Fibroblast of skin of left quadriceps (primary cell): ENCODE measurements around the gene L3MBTL1.
A peak's percentile ranks its signal among the peaks of the same experiment; 100 is the strongest.
"Not testable (repeated sequence)": the region's sequence is repeated elsewhere in the genome, so short reads cannot be mapped to it uniquely, and the experiment has no call there.

ENCODE experiments used
- DNase-seq, 2 experiments: peaks; one replicate each; pipeline ENCODE4 v3.0.0-alpha.2; 2013; ENCODE audit warnings: low read depth in 2 of 2

Gene L3MBTL1

GRCh38 chr20:43559147-43559987 is 51.9 kb downstream of the L3MBTL1 start:
- no peak for DNase-seq

DNA sequence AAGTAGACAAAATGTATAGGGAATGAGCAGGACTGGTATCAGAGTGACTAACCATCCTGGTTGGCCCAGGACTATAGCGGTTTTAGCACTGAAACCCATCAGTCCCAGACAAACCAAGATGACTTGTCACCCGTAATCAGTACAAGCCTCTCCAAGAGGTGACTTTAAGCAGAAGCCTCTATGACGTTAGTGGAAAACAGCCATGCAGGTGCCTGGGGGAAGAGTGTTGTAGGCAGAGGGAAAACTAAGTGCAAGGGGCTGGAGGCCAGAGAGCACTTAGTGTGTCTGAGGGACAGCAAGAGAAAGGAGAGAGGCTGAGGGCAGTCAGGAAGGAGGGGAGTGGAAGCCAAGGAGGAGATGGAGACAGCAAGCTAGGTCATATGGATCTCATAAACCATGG is 53.5 kb downstream of the L3MBTL1 start:
- no peak for DNase-seq

DNA sequence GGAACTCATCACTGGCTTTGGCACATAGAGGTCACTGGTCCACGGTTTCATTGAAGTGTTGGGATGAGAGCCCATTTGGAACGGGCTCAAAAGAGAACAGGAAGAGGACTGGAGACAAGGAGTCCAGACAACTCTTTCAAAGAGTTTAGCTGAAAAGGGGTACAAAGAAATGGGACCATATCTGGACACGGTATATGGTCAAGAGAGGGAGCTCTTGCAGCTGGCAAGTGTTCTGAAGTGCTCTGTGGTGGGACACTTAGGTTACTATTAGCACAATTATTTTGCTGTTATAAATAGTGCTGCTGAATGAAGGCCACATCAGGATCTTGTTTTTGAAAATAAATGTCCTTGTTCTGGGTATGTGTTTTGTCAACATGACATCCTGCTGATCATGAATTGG is 55.9 kb downstream of the L3MBTL1 start:
- DNase-seq, result no peak

GRCh38 chr20:43563991-43564390 is 56.5 kb downstream of the L3MBTL1 start:
- DNase-seq, result no peak

GRCh38 chr20:43564455-43564854 is 57.0 kb downstream of the L3MBTL1 start:
- DNase-seq, result no peak

DNA sequence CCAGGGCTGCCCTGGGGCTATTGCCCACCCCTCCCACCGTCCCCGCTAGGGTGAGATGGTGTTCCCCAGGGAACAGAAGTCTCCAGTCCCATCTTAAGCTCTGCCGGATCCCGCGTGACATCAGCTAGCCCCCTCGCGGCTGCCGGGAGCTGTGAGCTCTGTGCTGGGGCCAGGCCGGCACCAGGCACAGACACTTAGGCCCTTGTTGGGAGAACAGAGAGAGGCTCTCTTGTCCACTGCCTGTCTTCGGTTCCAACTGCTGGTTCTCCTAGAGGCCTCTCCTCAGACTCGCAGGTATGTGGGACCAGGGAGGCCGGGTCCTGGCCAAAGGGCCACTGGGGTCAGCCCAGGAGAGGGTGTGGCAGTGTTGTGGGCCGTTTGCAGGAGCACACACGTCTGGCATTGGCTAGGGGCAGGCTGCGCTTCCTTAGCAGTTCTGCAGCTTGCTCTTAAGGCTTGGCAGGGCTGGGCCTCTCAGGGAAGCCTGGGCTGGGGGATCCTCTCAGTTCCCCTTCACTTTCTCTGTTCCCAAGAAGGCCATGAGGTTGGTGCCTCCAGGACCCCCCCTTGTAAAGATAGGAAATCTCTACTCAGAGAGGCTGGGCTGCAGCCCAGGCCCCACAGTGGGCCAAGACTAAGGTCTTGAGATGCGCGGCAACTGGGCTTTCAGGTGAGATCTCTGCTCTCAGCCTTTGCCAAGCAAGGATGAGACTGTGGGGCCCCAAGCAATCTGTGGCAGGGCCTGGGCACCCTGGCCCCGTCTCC is 57.7 kb downstream of the L3MBTL1 start:
- DNase-seq, result no peak

- DNase-seq, result no peak
Measured at GRCh38 chr20:43565758-43566104, 58.2 kb downstream of the L3MBTL1 start.

DNA sequence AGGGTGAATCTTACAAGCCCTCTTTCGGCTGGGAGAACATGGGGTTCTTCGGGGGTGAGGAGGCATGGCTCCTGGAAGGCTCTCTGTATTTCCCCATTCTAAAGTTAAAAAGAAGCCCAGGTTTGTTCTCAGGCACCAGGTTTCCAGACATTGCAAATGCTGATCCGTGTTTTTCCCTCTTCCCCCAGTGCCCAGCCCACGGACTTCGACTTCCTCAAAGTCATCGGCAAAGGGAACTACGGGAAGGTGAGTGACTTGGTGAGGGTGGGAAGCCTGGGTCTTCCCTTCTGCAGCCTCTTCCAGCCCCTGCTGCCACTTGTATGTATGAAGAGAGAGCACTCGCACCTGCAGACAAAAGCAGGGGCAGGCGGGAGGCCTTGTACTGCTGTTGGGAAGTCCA is 60.0 kb downstream of the L3MBTL1 start:
- no peak for DNase-seq

- DNase-seq, result no peak
Measured at GRCh38 chr20:43568706-43569105, 61.2 kb downstream of the L3MBTL1 start.

DNA sequence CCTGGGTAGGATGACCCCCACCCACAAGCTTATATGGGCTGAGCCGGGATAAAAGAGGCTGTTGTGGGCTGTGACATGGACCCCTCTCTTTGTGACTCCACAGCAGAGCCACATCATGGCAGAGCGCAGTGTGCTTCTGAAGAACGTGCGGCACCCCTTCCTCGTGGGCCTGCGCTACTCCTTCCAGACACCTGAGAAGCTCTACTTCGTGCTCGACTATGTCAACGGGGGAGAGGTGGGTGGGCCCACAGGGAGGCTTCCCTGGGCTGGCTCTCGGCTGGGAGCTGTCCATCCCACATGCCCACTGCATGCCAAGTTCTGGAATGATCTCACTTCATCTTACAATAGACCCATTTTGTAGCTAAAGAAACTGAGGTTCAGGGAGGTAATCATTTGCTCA is 61.8 kb downstream of the L3MBTL1 start:
- DNase-seq, result no peak

GRCh38 chr20:43570496-43570895 is 63.0 kb downstream of the L3MBTL1 start:
- no peak for DNase-seq

- no peak for DNase-seq
Measured at GRCh38 chr20:43571310-43571709, 63.8 kb downstream of the L3MBTL1 start.

GRCh38 chr20:43571771-43572170 is 64.3 kb downstream of the L3MBTL1 start:
- DNase-seq, result no peak

DNA sequence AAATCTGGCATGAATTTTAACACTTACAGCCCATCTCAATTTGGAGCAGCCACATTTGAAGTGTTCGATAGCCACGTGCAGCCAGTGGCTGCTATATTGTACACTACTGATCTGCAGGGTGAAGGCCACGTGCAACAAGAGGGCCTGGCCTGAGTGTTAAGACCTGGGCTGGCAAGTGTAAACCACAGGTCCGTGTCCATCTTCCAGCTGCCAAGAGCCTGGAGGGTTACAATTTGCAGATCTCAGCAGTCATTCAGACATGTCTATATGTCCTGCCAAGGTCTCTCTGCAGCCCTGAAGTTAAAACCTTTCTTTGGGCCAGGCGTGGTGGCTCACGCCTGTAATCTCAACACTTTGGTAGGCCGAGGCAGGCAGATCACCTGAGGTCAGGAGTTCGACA is 65.4 kb downstream of the L3MBTL1 start:
- no peak for DNase-seq

DNA sequence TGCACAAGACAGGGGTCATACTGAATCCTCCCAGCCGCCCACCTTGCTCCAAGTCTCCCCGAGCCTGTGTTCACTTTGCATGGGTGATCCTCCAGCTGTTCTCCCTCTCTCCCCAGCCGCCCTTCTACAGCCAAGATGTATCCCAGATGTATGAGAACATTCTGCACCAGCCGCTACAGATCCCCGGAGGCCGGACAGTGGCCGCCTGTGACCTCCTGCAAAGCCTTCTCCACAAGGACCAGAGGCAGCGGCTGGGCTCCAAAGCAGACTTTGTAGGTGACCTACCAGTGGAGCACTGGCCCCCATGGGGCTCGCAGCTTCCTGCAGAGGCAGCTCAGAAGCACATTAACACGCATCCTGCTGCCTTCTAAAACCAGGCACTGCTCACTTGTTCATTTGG is 68.6 kb downstream of the L3MBTL1 start:
- no peak for DNase-seq

- DNase-seq, result no peak
Measured at GRCh38 chr20:43579861-43580793, 72.6 kb downstream of the L3MBTL1 start.

GRCh38 chr20:43583133-43583864 is 75.8 kb downstream of the L3MBTL1 start:
- no peak for DNase-seq

DNA sequence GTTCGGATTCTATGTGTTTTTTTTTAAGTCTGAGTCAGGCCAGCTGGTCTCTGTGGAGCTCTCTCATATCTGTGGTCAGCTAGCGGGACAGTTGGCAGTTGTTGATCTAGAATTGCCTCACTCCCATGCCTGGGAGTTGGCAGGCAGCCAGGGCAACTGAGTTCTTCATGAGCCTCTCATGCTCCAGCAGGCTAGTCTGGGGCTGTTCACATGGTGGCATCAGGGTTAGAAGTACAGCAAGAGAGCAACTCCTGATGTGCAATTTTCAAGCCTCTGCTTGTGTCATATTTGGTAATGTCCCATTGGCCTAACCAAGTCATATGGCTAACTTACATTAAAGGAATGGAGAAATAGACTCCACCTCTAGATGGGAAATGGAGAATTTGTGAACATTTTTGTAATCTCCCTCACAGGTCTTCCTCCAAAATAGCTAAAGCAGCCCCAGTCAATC is 76.5 kb downstream of the L3MBTL1 start:
- peak; percentile 69 to 74 for DNase-seq

DNA sequence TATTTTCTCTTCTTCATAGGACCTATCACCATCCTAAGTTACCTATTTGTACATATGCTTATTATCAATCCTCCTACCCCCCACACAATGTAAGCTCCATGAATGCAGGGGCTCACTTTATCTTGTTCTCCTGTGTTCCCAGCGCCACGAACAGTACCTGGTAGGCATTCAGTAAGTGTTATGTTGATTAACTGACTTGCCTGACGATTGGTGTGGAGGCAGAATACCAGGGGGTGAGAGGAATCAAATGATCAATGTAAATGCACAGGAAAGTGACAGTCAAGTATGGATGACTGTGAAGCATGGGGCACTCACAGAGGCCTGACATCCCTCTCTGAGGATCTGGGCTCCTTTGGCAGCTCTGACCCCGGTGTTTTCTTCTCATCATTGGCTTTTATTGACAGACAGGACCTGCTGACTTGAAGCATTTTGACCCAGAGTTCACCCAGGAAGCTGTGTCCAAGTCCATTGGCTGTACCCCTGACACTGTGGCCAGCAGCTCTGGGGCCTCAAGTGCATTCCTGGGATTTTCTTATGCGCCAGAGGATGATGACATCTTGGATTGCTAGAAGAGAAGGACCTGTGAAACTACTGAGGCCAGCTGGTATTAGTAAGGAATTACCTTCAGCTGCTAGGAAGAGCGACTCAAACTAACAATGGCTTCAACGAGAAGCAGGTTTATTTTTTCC is 77.1 kb downstream of the L3MBTL1 start:
- peak in 1 of 2 experiments; percentile 9 for DNase-seq

DNA sequence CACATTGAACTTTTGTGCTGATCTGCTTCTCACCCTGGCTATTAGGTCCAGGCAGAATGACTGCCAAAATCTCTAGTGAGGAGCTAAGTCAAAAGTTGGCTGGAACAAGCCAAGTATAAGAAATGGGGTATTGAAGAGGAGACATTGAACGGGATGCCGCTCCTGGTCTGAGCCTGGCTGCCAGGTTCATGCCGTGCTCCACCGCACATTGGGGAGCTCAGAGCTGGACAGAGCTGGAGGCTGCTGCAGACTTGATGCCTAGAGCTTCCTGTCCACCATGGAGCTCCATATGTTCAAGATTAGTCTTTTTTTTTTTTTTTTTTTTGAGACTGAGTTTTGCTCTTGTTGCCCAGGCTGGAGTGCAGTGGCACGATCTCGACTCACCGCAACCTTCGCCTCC is 79.1 kb downstream of the L3MBTL1 start:
- no peak for DNase-seq

DNA sequence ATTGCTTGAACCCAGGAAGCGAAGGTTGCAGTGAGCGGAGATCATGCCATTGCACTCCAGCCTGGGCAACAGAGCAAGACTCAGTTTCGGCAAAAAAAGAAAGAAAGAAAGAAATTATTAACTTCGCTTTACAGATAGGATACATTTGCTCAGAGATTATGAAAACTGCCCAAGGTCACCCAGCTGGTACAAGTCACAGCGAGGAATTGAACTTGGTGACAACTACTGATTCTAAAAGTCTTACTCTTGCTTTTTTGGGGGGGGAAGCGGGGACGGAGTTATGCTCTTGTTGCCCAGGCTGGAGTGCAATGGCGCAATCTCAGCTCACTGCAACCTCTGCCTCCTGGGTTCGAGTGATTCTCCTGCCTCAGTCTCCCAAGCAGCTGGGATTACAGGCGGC is 81.0 kb downstream of the L3MBTL1 start:
- DNase-seq, result not testable (repeated sequence)
